Astrocyte (in vitro differentiated cells and primary cell): ENCODE results near the gene CLIP2. TPM values are rescaled to one million over a fixed set of nuclear protein-coding genes. Genes with fewer than 3 reads are reported as not detected.
A peak's percentile ranks its signal among the peaks of the same experiment; 100 is the strongest.
"Not testable (repeated sequence)": the region's sequence is repeated elsewhere in the genome, so short reads cannot be mapped to it uniquely, and the experiment has no call there.

Source experiments
- DNase-seq: peaks from one replicate; pipeline ENCODE4 v3.0.0-alpha.2; 2010; ENCODE audit warnings: low read depth
- FAIRE-seq: peaks from 2 replicates; lab custom pipeline; 2011; peaks lifted over from hg19 to GRCh38; lab: Jason Lieb, UNC
- H2AFZ ChIP-seq: 2 replicates; pipeline ENCODE4 v1.6.0; 2012; ENCODE audit warnings: low read depth, low read length, inconsistent platforms
- H3K27ac ChIP-seq: 2 replicates; pipeline ENCODE4 v1.5.1; 2011; ENCODE audit warnings: low read depth, low read length, inconsistent platforms
- H3K27me3 ChIP-seq: 2 replicates; pipeline ENCODE4 v1.6.0; 2011; ENCODE audit warnings: low read length, inconsistent platforms; ENCODE audit not compliant: insufficient read depth
- H3K36me3 ChIP-seq: 2 replicates; pipeline ENCODE4 v1.5.1; 2011; ENCODE audit warnings: low read length, inconsistent platforms; ENCODE audit not compliant: insufficient read depth
- H3K4me1 ChIP-seq: 2 replicates; pipeline ENCODE4 v1.5.1; 2011; ENCODE audit warnings: low read length, inconsistent platforms; ENCODE audit not compliant: insufficient read depth
- H3K4me2 ChIP-seq: 2 replicates; pipeline ENCODE4 v1.6.0; 2012; ENCODE audit warnings: low read length, inconsistent platforms
- H3K4me3 ChIP-seq: 2 replicates; pipeline ENCODE4 v1.5.1; 2011; ENCODE audit warnings: low read depth, mild to moderate bottlenecking, low read length, inconsistent platforms; ENCODE audit not compliant: insufficient read depth
- H3K79me2 ChIP-seq: 2 replicates; pipeline ENCODE4 v1.6.0; 2012; ENCODE audit warnings: mild to moderate bottlenecking, low read length, inconsistent platforms; ENCODE audit not compliant: insufficient read depth
- H3K9ac ChIP-seq: 2 replicates; pipeline ENCODE4 v1.6.0; 2012; ENCODE audit warnings: mild to moderate bottlenecking, low read length, inconsistent platforms
- H3K9me3 ChIP-seq: 2 replicates; pipeline ENCODE4 v1.5.1; 2012; ENCODE audit warnings: low read depth, mild to moderate bottlenecking, low read length, inconsistent platforms; ENCODE audit not compliant: insufficient read depth
- H4K20me1 ChIP-seq: 2 replicates; pipeline ENCODE4 v1.6.0; 2012; ENCODE audit warnings: low read length, inconsistent platforms; ENCODE audit not compliant: insufficient read depth
- H3K27ac Mint-ChIP-seq: one replicate; pipeline ENCODE4 v1.8.0; 2021; ENCODE audit warnings: mild to moderate bottlenecking, mixed read lengths; ENCODE audit not compliant: unreplicated experiment
- H3K27me3 Mint-ChIP-seq: one replicate; pipeline ENCODE4 v1.8.0; 2021; ENCODE audit warnings: low read depth, mixed read lengths; ENCODE audit not compliant: unreplicated experiment
- H3K36me3 Mint-ChIP-seq: one replicate; pipeline ENCODE4 v1.8.0; 2021; ENCODE audit warnings: low read depth, mixed read lengths; ENCODE audit not compliant: unreplicated experiment
- H3K4me1 Mint-ChIP-seq: one replicate; pipeline ENCODE4 v1.8.0; 2021; ENCODE audit warnings: low read depth, mixed read lengths; ENCODE audit not compliant: unreplicated experiment
- H3K4me3 Mint-ChIP-seq: one replicate; pipeline ENCODE4 v1.8.0; 2021; ENCODE audit warnings: mild to moderate bottlenecking, moderate library complexity, mixed read lengths; ENCODE audit not compliant: unreplicated experiment
- H3K9me3 Mint-ChIP-seq: one replicate; pipeline ENCODE4 v1.8.0; 2021; ENCODE audit warnings: mild to moderate bottlenecking, mixed read lengths; ENCODE audit not compliant: unreplicated experiment
- CTCF ChIP-seq: IDR thresholded peaks from 2 replicates; pipeline ENCODE4 v1.5.1; 2011; ENCODE audit warnings: low read depth, mild to moderate bottlenecking, inconsistent platforms, low read length, moderate library complexity; ENCODE audit not compliant: insufficient read depth
- EZH2 ChIP-seq: IDR thresholded peaks from 2 replicates; pipeline ENCODE4 v1.6.1; 2012; ENCODE audit warnings: mild to moderate bottlenecking, low read length, inconsistent platforms; ENCODE audit not compliant: insufficient read depth
- total RNA-seq: library from RNA; stranded (reverse); gene quantifications from 2 replicates; pipeline ENCODE4 v1.2.1, GENCODE V29; 2021

The CLIP2 gene
- total RNA-seq, 1 donor from 2014 or later = 31.4 TPM

GRCh38 chr7:74401137-74401859, 112.1 kb downstream of the CLIP2 start:
- Histone ChIP-seq H3K9me3 (no peaks in the 10 kb centered on the region), H3K27me3 (no peaks in the 10 kb centered on the region), H3K4me1 (no peaks in the 10 kb centered on the region), H2AFZ (no peak overlapping the region), H4K20me1 (peaks cover 7% of the 10 kb centered on the region), H3K79me2 (no peaks in the 10 kb centered on the region), H3K36me3 (peaks cover 8% of the 10 kb centered on the region), H3K4me3 (no peak overlapping the region), H3K27ac (no peak overlapping the region), H3K4me2 (no peak overlapping the region), H3K9ac (no peak overlapping the region)
- Mint-ChIP-seq H3K27me3 (no peaks in the 10 kb centered on the region), H3K9me3 (peaks cover 1% of the 10 kb centered on the region), H3K4me1 (no peaks in the 10 kb centered on the region), H3K36me3 (peaks cover 9% of the 10 kb centered on the region), H3K4me3 (no peak overlapping the region), H3K27ac (no peak overlapping the region)
- TF ChIP-seq CTCF (peak; percentile 91), EZH2 (no peak)
- DNase-seq (no peak), FAIRE-seq (no peak)

- not testable (repeated sequence) for FAIRE-seq, H3K4me1 Mint-ChIP-seq, H3K27ac Mint-ChIP-seq
These were observed 113.5 kb downstream of the CLIP2 start for GRCh38 chr7:74402668-74403067.

GRCh38 chr7:74403521-74404387, 114.5 kb downstream of the CLIP2 start:
- FAIRE-seq = no peak
- no peak overlapping the region for H3K27ac Mint-ChIP-seq

More at GRCh38 chr7:74402668-74403067, 113.5 kb downstream of the CLIP2 start:
- not testable (repeated sequence) for H3K27me3 Mint-ChIP-seq, H3K27me3 ChIP-seq, H3K9me3 ChIP-seq, H3K79me2 ChIP-seq, H3K36me3 ChIP-seq, H3K4me1 ChIP-seq, H3K4me2 ChIP-seq, H3K27ac ChIP-seq, H3K4me3 ChIP-seq, H4K20me1 ChIP-seq, DNase-seq, H2AFZ ChIP-seq, H3K9ac ChIP-seq, H3K9me3 Mint-ChIP-seq, H3K36me3 Mint-ChIP-seq, H3K4me3 Mint-ChIP-seq

More at GRCh38 chr7:74403521-74404387, 114.5 kb downstream of the CLIP2 start:
- no peaks in the 10 kb centered on the region for H3K9me3 ChIP-seq
- H3K4me2 ChIP-seq = no peak overlapping the region
- no peak overlapping the region for H3K9ac ChIP-seq
- no peak for TF ChIP-seq EZH2
- no peak for TF ChIP-seq CTCF
- H3K4me3 ChIP-seq = no peak overlapping the region
- peaks cover 7% of the 10 kb centered on the region for H4K20me1 ChIP-seq
- H2AFZ ChIP-seq = no peak overlapping the region
- no peaks in the 10 kb centered on the region for H3K27me3 ChIP-seq
- DNase-seq = no peak
- H3K4me1 Mint-ChIP-seq = no peaks in the 10 kb centered on the region
- no peaks in the 10 kb centered on the region for H3K4me1 ChIP-seq
- no peaks in the 10 kb centered on the region for H3K27me3 Mint-ChIP-seq
- H3K36me3 Mint-ChIP-seq = peaks cover 6% of the 10 kb centered on the region
- H3K27ac ChIP-seq = no peak overlapping the region
- H3K9me3 Mint-ChIP-seq = peaks cover 1% of the 10 kb centered on the region
- no peaks in the 10 kb centered on the region for H3K79me2 ChIP-seq
- H3K36me3 ChIP-seq = peaks cover 6% of the 10 kb centered on the region
- no peak overlapping the region for H3K4me3 Mint-ChIP-seq
